Astrocyte (in vitro differentiated cells and primary cell): ENCODE data around the gene PELI2.

Experiments
- EZH2 ChIP-seq: IDR thresholded peaks from 2 replicates; pipeline ENCODE4 v1.6.1; 2012; ENCODE audit warnings: mild to moderate bottlenecking, low read length, inconsistent platforms; ENCODE audit not compliant: insufficient read depth
- TF ChIP-seq, protein P1 (sequence below): IDR thresholded peaks from 2 replicates; pipeline ENCODE4 v1.5.1; 2011; ENCODE audit warnings: low read depth, mild to moderate bottlenecking, inconsistent platforms, low read length, moderate library complexity; ENCODE audit not compliant: insufficient read depth

DNA sequence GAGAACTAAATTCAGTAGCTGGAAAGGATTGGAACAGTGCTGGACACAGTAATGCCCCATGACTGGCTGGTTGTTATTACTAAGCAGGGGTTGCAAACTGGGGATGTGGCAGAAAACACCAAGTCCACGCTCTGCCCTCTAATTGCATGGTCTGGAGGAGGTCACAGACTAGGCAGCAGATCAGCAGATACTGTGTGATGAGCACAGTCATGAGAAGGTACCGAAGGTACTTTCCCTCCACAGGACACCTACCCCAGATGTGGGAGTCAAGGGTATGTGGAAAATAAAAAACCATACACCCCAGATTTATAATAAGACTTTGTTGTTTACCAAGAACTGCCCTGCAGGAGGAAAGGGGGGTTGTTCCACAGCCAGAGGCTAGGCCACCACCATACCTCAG lies 175.3 kb downstream of the PELI2 start:
- TF ChIP-seq, protein P1, sequence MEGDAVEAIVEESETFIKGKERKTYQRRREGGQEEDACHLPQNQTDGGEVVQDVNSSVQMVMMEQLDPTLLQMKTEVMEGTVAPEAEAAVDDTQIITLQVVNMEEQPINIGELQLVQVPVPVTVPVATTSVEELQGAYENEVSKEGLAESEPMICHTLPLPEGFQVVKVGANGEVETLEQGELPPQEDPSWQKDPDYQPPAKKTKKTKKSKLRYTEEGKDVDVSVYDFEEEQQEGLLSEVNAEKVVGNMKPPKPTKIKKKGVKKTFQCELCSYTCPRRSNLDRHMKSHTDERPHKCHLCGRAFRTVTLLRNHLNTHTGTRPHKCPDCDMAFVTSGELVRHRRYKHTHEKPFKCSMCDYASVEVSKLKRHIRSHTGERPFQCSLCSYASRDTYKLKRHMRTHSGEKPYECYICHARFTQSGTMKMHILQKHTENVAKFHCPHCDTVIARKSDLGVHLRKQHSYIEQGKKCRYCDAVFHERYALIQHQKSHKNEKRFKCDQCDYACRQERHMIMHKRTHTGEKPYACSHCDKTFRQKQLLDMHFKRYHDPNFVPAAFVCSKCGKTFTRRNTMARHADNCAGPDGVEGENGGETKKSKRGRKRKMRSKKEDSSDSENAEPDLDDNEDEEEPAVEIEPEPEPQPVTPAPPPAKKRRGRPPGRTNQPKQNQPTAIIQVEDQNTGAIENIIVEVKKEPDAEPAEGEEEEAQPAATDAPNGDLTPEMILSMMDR, result no peak
- TF ChIP-seq EZH2, result no peak
